OCI-LY7 (cell line): ENCODE data around the gene NHLRC1. TPM values are rescaled to one million over a fixed set of nuclear protein-coding genes. Genes with fewer than 3 reads are reported as not detected.

Experiments
- BruUV-seq: library from RNA; stranded (reverse); fragments of 400-500 nt; replicated peaks from 2 replicates; lab custom pipeline; 2021; lab: Mats Ljungman, UMichigan
- CTCF ChIA-PET: fragments of 300-600 bp; sonication (Branson Sonifier 250); formaldehyde crosslinking; loops from one replicate; lab custom pipeline; 2022; ENCODE audit warnings: antibody characterized with exemption; ENCODE audit not compliant: unreplicated experiment; lab: Charles Lee
- POLR2A ChIA-PET: fragments of 300-600 bp; sonication (Branson Sonifier 250); formaldehyde crosslinking; loops from one replicate; lab custom pipeline; 2022; ENCODE audit warnings: antibody characterized with exemption; lab: Charles Lee
- DNase-seq: peaks from one replicate; pipeline ENCODE4 v3.0.0-alpha.2; 2015; ENCODE audit warnings: low spot score
- H2AFZ ChIP-seq: fragments of 200-600 bp; sonication (generic), shearing (Covaris generic); 2 replicates; pipeline ENCODE4 v1.6.1; 2014; ENCODE audit warnings: mild to moderate bottlenecking, antibody characterized with exemption, low read length, moderate library complexity
- H3K27ac ChIP-seq: fragments of 200-600 bp; sonication (generic); 2 replicates; pipeline ENCODE4 v1.5.1; 2014; ENCODE audit warnings: mixed run types, low read depth, mild to moderate bottlenecking, moderate library complexity, low read length, inconsistent platforms; ENCODE audit not compliant: poor library complexity, severe bottlenecking
- H3K36me3 ChIP-seq: fragments of 200-600 bp; sonication (generic); 2 replicates; pipeline ENCODE4 v1.6.1; 2014; ENCODE audit warnings: mild to moderate bottlenecking, antibody characterized with exemption, low read length, moderate library complexity, mixed read lengths; ENCODE audit not compliant: insufficient read depth
- H3K4me1 ChIP-seq: fragments of 200-600 bp; sonication (generic); 2 replicates; pipeline ENCODE4 v1.5.1; 2014; ENCODE audit warnings: mild to moderate bottlenecking, low read length; ENCODE audit not compliant: insufficient read depth, poor library complexity, severe bottlenecking
- H3K4me2 ChIP-seq: fragments of 200-600 bp; sonication (generic); 2 replicates; pipeline ENCODE4 v1.6.1; 2014; ENCODE audit warnings: mild to moderate bottlenecking, low read length
- H3K4me3 ChIP-seq: fragments of 200-600 bp; sonication (generic); 2 replicates; pipeline ENCODE4 v1.5.1; 2014; ENCODE audit warnings: mild to moderate bottlenecking, low read depth, low read length; ENCODE audit not compliant: poor library complexity, severe bottlenecking
- H3K79me2 ChIP-seq: fragments of 200-600 bp; sonication (generic); 2 replicates; pipeline ENCODE4 v1.6.1; 2016; ENCODE audit warnings: low read depth, mild to moderate bottlenecking, low read length, moderate library complexity, mixed read lengths; ENCODE audit not compliant: insufficient read depth
- H3K9me2 ChIP-seq: fragments of 200-600 bp; sonication (generic); 2 replicates; pipeline ENCODE4 v1.6.1; 2016; ENCODE audit warnings: mild to moderate bottlenecking, low read length, mixed read lengths; ENCODE audit not compliant: insufficient read depth
- H3K9me3 ChIP-seq: fragments of 200-600 bp; sonication (generic); 2 replicates; pipeline ENCODE4 v1.6.1; 2014; ENCODE audit warnings: mild to moderate bottlenecking, mixed run types, low read length, mixed read lengths
- H4K20me1 ChIP-seq: fragments of 200-600 bp; sonication (generic); 2 replicates; pipeline ENCODE4 v1.6.1; 2014; ENCODE audit warnings: mild to moderate bottlenecking, antibody characterized with exemption, low read length, moderate library complexity, mixed read lengths; ENCODE audit not compliant: insufficient read depth
- CTCF ChIP-seq: fragments of 200-600 bp; sonication (generic); conservative IDR thresholded peaks from 2 replicates; pipeline ENCODE4 v1.5.1; 2014; ENCODE audit warnings: mild to moderate bottlenecking, antibody characterized with exemption, low read length, moderate library complexity, mixed read lengths
- EZH2phosphoT487 ChIP-seq: fragments of 200-600 bp; sonication (generic); IDR thresholded peaks from 2 replicates; pipeline ENCODE4 v1.6.1; 2018; ENCODE audit warnings: low read depth, borderline replicate concordance, mild to moderate bottlenecking, mixed run types, antibody characterized with exemption, low read length, moderate library complexity, mixed read lengths
- intact Hi-C: fragments of 100-400 bp; cut with micrococcal nuclease; formaldehyde crosslinking; loops from one replicate; pipeline ENCODE4 v1.10.0; 2022; ENCODE audit not compliant: unreplicated experiment
- total RNA-seq, 2 experiments: library from RNA; depleted of rRNA in 1 of 2; stranded (reverse); fragments of >200 nt in 1 of 2; shearing (Covaris generic) in 1 of 2; gene quantifications; 2 replicates each; pipeline ENCODE4 v1.2.3, GENCODE V29; 2014 to 2022

Gene NHLRC1
- total RNA-seq, 2 experiments from 2014 or later, result not detected

GRCh38 chr6:18100296-18100695 lies 22.2 kb downstream of the NHLRC1 start:
- ChIA-PET CTCF (no interaction called here), POLR2A (interaction anchor here (1.0 kb wide), 1 partner anchor 10 kb away, joined by 3 read pairs; no protein-coding TSS in a partner anchor)
- Histone ChIP-seq H4K20me1 (no peaks in the 10 kb centered on the region), H3K4me3 (no peak overlapping the region), H2AFZ (no peak overlapping the region), H3K9me3 (no peaks in the 10 kb centered on the region), H3K4me1 (no peaks in the 10 kb centered on the region), H3K4me2 (no peak overlapping the region), H3K36me3 (no peaks in the 10 kb centered on the region), H3K9me2 (no peaks in the 10 kb centered on the region), H3K27ac (no peak overlapping the region), H3K79me2 (no peaks in the 10 kb centered on the region)
- no TSS peak for BruUV-seq
- intact Hi-C loops, result no loop called here
- no peak for DNase-seq
- no peak for TF ChIP-seq EZH2phosphoT487
- no peak for TF ChIP-seq CTCF

- H3K9me3 ChIP-seq, result no peaks in the 10 kb centered on the region
- no peaks in the 10 kb centered on the region for H3K4me1 ChIP-seq
- no peak overlapping the region for H3K27ac ChIP-seq
- DNase-seq, result no peak
- no peak overlapping the region for H3K4me3 ChIP-seq
- ChIA-PET POLR2A (interaction anchor here (0.6 to 1.0 kb wide), 2 partner anchors 9 to 99 kb away, joined by 3 to 6 read pairs; no protein-coding TSS in a partner anchor), CTCF (no interaction called here)
- no peak overlapping the region for H2AFZ ChIP-seq
- no peak for TF ChIP-seq EZH2phosphoT487
- TF ChIP-seq CTCF, result no peak
- no peaks in the 10 kb centered on the region for H4K20me1 ChIP-seq
- H3K9me2 ChIP-seq, result no peaks in the 10 kb centered on the region
- no peaks in the 10 kb centered on the region for H3K36me3 ChIP-seq
- H3K79me2 ChIP-seq, result no peaks in the 10 kb centered on the region
- BruUV-seq, result no TSS peak
- no peak overlapping the region for H3K4me2 ChIP-seq
- intact Hi-C loops, result no loop called here
Measured at GRCh38 chr6:18099511-18099910, 23.0 kb downstream of the NHLRC1 start.

- ChIA-PET POLR2A (interaction anchor here (0.5 to 0.6 kb wide), 2 partner anchors 59 to 110 kb away, joined by 3 to 4 read pairs; no protein-coding TSS in a partner anchor), CTCF (no interaction called here)
- H3K36me3 ChIP-seq, result no peaks in the 10 kb centered on the region
- H4K20me1 ChIP-seq, result no peaks in the 10 kb centered on the region
- no TSS peak for BruUV-seq
- intact Hi-C loops, result no loop called here
- TF ChIP-seq EZH2phosphoT487 (no peak), CTCF (no peak)
- H3K9me2 ChIP-seq, result no peaks in the 10 kb centered on the region
- H2AFZ ChIP-seq, result no peak overlapping the region
- no peak overlapping the region for H3K27ac ChIP-seq
- H3K4me1 ChIP-seq, result no peaks in the 10 kb centered on the region
- no peak overlapping the region for H3K4me3 ChIP-seq
- H3K9me3 ChIP-seq, result no peaks in the 10 kb centered on the region
- DNase-seq, result no peak
- H3K4me2 ChIP-seq, result no peak overlapping the region
- no peaks in the 10 kb centered on the region for H3K79me2 ChIP-seq
Measured at GRCh38 chr6:18096423-18096822, 26.1 kb downstream of the NHLRC1 start.
